B cell (primary cell): Measurements from ENCODE around the gene KATNAL1. TPM values are rescaled to one million over a fixed set of nuclear protein-coding genes. Genes with fewer than 3 reads are reported as not detected.

ENCODE experiments used
- ATAC-seq: fragments of 200-7000 bp; cut with Tn5 transposase; one replicate; pipeline ENCODE4 v1.10.0; 2021; ENCODE audit warnings: low read depth, mild to moderate bottlenecking, moderate number of reproducible peaks, moderate library complexity
- CTCF ChIA-PET: fragments of 350-600 bp; sonication (Branson Sonifier 250); formaldehyde crosslinking; loops from one replicate; lab custom pipeline; 2021; ENCODE audit warnings: antibody characterized with exemption, inconsistent platforms; lab: Charles Lee
- POLR2A ChIA-PET: fragments of 350-600 bp; sonication (Branson Sonifier 250); formaldehyde crosslinking; loops from one replicate; lab custom pipeline; 2021; ENCODE audit warnings: antibody characterized with exemption; lab: Charles Lee
- DNase-seq: peaks from one replicate; pipeline ENCODE4 v3.0.0; 2013
- H2AFZ ChIP-seq: 2 replicates; pipeline ENCODE4 v1.6.1; 2012; ENCODE audit warnings: mild to moderate bottlenecking, low read depth, low read length; ENCODE audit not compliant: insufficient read depth, poor library complexity, severe bottlenecking
- H3K27ac ChIP-seq, 2 donors: 1 replicate in 1 of 2; 2 replicates in 1 of 2; pipeline ENCODE4 v1.5.1; 2012 to 2013; ENCODE audit warnings: low read length in 2 of 2, mild to moderate bottlenecking in 2 of 2, moderate library complexity in 1 of 2
- H3K27me3 ChIP-seq, 4 experiments: fragments of 200-600 bp in 1 of 4; sonication (generic) in 1 of 4; replicated peaks in 1 of 4; 1 replicate in 2 of 4; 2 replicates in 2 of 4; pipeline versions ENCODE4 v1.6.1 to v1.7.0; 2013 to 2016; ENCODE audit warnings: low read length in 3 of 4, mild to moderate bottlenecking in 2 of 4, mixed read lengths in 1 of 4, moderate library complexity in 1 of 4; ENCODE audit not compliant: insufficient read depth in 4 of 4, control insufficient read depth in 3 of 4; ENCODE audit errors: control extremely low read depth in 1 of 4
- H3K36me3 ChIP-seq, 2 experiments: replicated peaks in 1 of 2; 1 replicate in 1 of 2; 2 replicates in 1 of 2; pipeline versions ENCODE4 v1.6.1 to v1.7.1; 2013; ENCODE audit warnings: low read length in 1 of 2; ENCODE audit not compliant: insufficient read depth in 2 of 2, control insufficient read depth in 1 of 2; ENCODE audit errors: control extremely low read depth in 1 of 2, extremely low read depth in 1 of 2
- H3K4me1 ChIP-seq, 2 donors: fragments of 200-600 bp in 1 of 2; sonication (generic) in 1 of 2; 1 replicate in 1 of 2; 2 replicates in 1 of 2; pipeline versions ENCODE4 v1.5.1 to v1.6.1; 2013 to 2017; ENCODE audit warnings: low read length in 2 of 2; ENCODE audit not compliant: control insufficient read depth in 2 of 2, insufficient read depth in 2 of 2
- H3K4me2 ChIP-seq: replicated peaks from 2 replicates; pipeline ENCODE3; 2012; ENCODE audit warnings: mild to moderate bottlenecking, low read depth, low read length; ENCODE audit not compliant: poor library complexity, severe bottlenecking
- H3K4me3 ChIP-seq, 5 experiments: fragments of 200-600 bp in 1 of 5; sonication (generic) in 1 of 5; 1 replicate in 3 of 5; 2 replicates in 2 of 5; pipeline versions ENCODE4 v1.5.1 to v1.7.0; 2011 to 2016; ENCODE audit warnings: low read length in 4 of 5, mild to moderate bottlenecking in 4 of 5, low read depth in 2 of 5, control low read depth in 1 of 5, moderate library complexity in 1 of 5; ENCODE audit not compliant: insufficient read depth in 1 of 5; ENCODE audit errors: control extremely low read depth in 1 of 5, extremely low read depth in 1 of 5
- H3K79me2 ChIP-seq: fragments of 200-600 bp; sonication (generic); one replicate; pipeline ENCODE4 v1.6.0; 2016; ENCODE audit warnings: low read length; ENCODE audit not compliant: control insufficient read depth, insufficient read depth
- H3K9ac ChIP-seq: fragments of 200-600 bp; sonication (generic); 2 replicates; pipeline ENCODE4 v1.6.1; 2017; ENCODE audit warnings: mild to moderate bottlenecking, low read length, moderate library complexity
- H3K9me3 ChIP-seq, 3 donors: one replicate each; pipeline versions ENCODE4 v1.6.1 to v1.7.1; 2013; ENCODE audit warnings: low read length in 2 of 3; ENCODE audit not compliant: control insufficient read depth in 2 of 3, insufficient read depth in 1 of 3; ENCODE audit errors: control extremely low read depth in 1 of 3
- H4K20me1 ChIP-seq: 2 replicates; pipeline ENCODE4 v1.6.0; 2012; ENCODE audit warnings: mild to moderate bottlenecking, low read length; ENCODE audit not compliant: insufficient read depth, control insufficient read depth, poor library complexity, severe bottlenecking
- H3K27ac Mint-ChIP-seq: one replicate; pipeline ENCODE4 v1.8.0; 2021; ENCODE audit warnings: mixed read lengths
- H3K27me3 Mint-ChIP-seq: one replicate; pipeline ENCODE4 v1.8.0; 2021; ENCODE audit warnings: mixed read lengths
- H3K4me1 Mint-ChIP-seq: one replicate; pipeline ENCODE4 v1.8.0; 2021; ENCODE audit warnings: mixed read lengths
- H3K4me3 Mint-ChIP-seq: one replicate; pipeline ENCODE4 v1.8.0; 2021; ENCODE audit warnings: mixed read lengths
- H3K9me3 Mint-ChIP-seq: one replicate; pipeline ENCODE4 v1.8.0; 2022; ENCODE audit warnings: mixed read lengths; ENCODE audit not compliant: insufficient read depth
- CTCF ChIP-seq: fragments of 200-600 bp; IDR thresholded peaks from one replicate; pipeline ENCODE4 v1.8.0; 2022; ENCODE audit warnings: antibody characterized with exemption, mild to moderate bottlenecking
- EZH2 ChIP-seq: IDR thresholded peaks from 2 replicates; pipeline ENCODE4 v1.6.1; 2012; ENCODE audit warnings: borderline replicate concordance, low read depth, mild to moderate bottlenecking, moderate library complexity, low read length; ENCODE audit not compliant: insufficient read depth, poor library complexity, severe bottlenecking
- WGBS: methylation state at CpG from one replicate; pipeline ENCODE4 v1.1.5; 2013; ENCODE audit warnings: missing lambda C conversion rate; ENCODE audit not compliant: insufficient coverage; 5-methylcytosine and 5-hydroxymethylcytosine counted together
- intact Hi-C: fragments of 100-400 bp; cut with micrococcal nuclease; formaldehyde crosslinking; loops from one replicate; pipeline ENCODE4 v1.10.0; 2022
- polyA plus RNA-seq: library from polyadenylated mRNA; depleted of rRNA; stranded (reverse); fragments of >200 nt; gene quantifications from 2 replicates; pipeline ENCODE4 v1.2.3, GENCODE V29; 2012
- total RNA-seq, 2 donors: library from RNA; stranded (reverse); fragments of 120-200 nt in 1 of 2; gene quantifications; 1 replicate in 1 of 2; 2 replicates in 1 of 2; pipeline versions ENCODE4 v1.2.3 to v1.2.4, GENCODE V29; 2013 to 2022

The KATNAL1 gene
- total and polyA plus RNA-seq, 2 donors (not counting 1 experiment from before 2014, with no cell fraction given) = 2.7 to 21.9 TPM

- ChIA-PET POLR2A (no interaction called here), CTCF (no interaction called here)
- H3K27me3 ChIP-seq = no peaks in the 10 kb centered on the region
- no peak overlapping the region for H3K4me2 ChIP-seq
- H3K27me3 Mint-ChIP-seq = no peaks in the 10 kb centered on the region
- peaks cover 3 to 9% of the 10 kb centered on the region in 2 donors for H3K4me1 ChIP-seq
- 74% methylated on average over 7 of the region's 9 CpGs for WGBS
- H3K4me3 Mint-ChIP-seq = no peak overlapping the region
- H3K27ac Mint-ChIP-seq = no peak overlapping the region
- no peaks in the 10 kb centered on the region for H3K9me3 Mint-ChIP-seq
- no peak overlapping the region for H3K9ac ChIP-seq
- no peaks in the 10 kb centered on the region for H3K36me3 ChIP-seq
- H3K27ac ChIP-seq = no peak overlapping the region
- H3K4me1 Mint-ChIP-seq = peaks cover 22% of the 10 kb centered on the region
- H2AFZ ChIP-seq = no peak overlapping the region
- TF ChIP-seq CTCF (no peak), EZH2 (no peak)
- no peaks in the 10 kb centered on the region for H3K79me2 ChIP-seq
- ATAC-seq (no peak), DNase-seq (no peak)
- intact Hi-C loops = no loop called here
- H3K4me3 ChIP-seq = no peak overlapping the region
- H3K9me3 ChIP-seq = no peaks in the 10 kb centered on the region
- no peaks in the 10 kb centered on the region for H4K20me1 ChIP-seq
These were observed 136.8 kb downstream of the KATNAL1 start for GRCh38 chr13:30170569-30170968.

GRCh38 chr13:30169442-30169841 is 137.9 kb downstream of the KATNAL1 start:
- Histone ChIP-seq H3K27ac (no peak overlapping the region), H3K9ac (no peak overlapping the region), H3K4me2 (no peak overlapping the region), H2AFZ (no peak overlapping the region), H3K4me3 (no peak overlapping the region), H3K36me3 (no peaks in the 10 kb centered on the region), H4K20me1 (no peaks in the 10 kb centered on the region), H3K79me2 (no peaks in the 10 kb centered on the region), H3K4me1 (peaks cover 3 to 7% of the 10 kb centered on the region in 2 donors), H3K9me3 (no peaks in the 10 kb centered on the region), H3K27me3 (no peaks in the 10 kb centered on the region)
- TF ChIP-seq CTCF = no peak
- no peak for TF ChIP-seq EZH2
- Mint-ChIP-seq H3K4me1 (peaks cover 21% of the 10 kb centered on the region), H3K27ac (no peak overlapping the region), H3K9me3 (no peaks in the 10 kb centered on the region), H3K27me3 (no peaks in the 10 kb centered on the region), H3K4me3 (no peak overlapping the region)
- WGBS = 17% methylated on average over 1 of the region's 2 CpGs
- ATAC-seq = no peak
- no peak for DNase-seq
- intact Hi-C loops = no loop called here
- ChIA-PET POLR2A (no interaction called here), CTCF (interaction anchor here (1.3 to 1.6 kb wide), 2 partner anchors 37 to 55 kb away, joined by 4 to 5 read pairs; no protein-coding TSS in a partner anchor)
